PC-9 (cell line): Measurements from ENCODE around the gene CDAN1. TPM values are rescaled to one million over a fixed set of nuclear protein-coding genes. Genes with fewer than 3 reads are reported as not detected.

Source experiments
- BruUV-seq: library from RNA; stranded (reverse); fragments of 400-500 nt; replicated peaks from 2 replicates; lab custom pipeline; 2021; lab: Mats Ljungman, UMichigan
- CTCF ChIA-PET: fragments of 300-600 bp; sonication (Branson Sonifier 250); formaldehyde crosslinking; loops from one replicate; lab custom pipeline; 2022; ENCODE audit warnings: antibody characterized with exemption; lab: Charles Lee
- POLR2A ChIA-PET: fragments of 300-600 bp; sonication (Branson Sonifier 250); formaldehyde crosslinking; loops from one replicate; lab custom pipeline; 2022; ENCODE audit warnings: antibody characterized with exemption; ENCODE audit not compliant: unreplicated experiment; lab: Charles Lee
- DNase-seq, 2 experiments: peaks; one replicate each; pipeline versions ENCODE4 v3.0.0 to v3.0.0-alpha.2; 2015 to 2022; ENCODE audit warnings: mixed read lengths in 1 of 2
- H2AFZ ChIP-seq: fragments of 200-600 bp; sonication (generic); 2 replicates; pipeline ENCODE4 v1.8.1; 2017; ENCODE audit warnings: antibody characterized with exemption
- H3F3A ChIP-seq: fragments of 200-600 bp; sonication (generic); 2 replicates; pipeline ENCODE4 v1.8.1; 2017; ENCODE audit warnings: antibody characterized with exemption, mild to moderate bottlenecking, low read depth; ENCODE audit not compliant: insufficient read depth
- H3K27ac ChIP-seq: fragments of 200-600 bp; sonication (generic); 2 replicates; pipeline ENCODE4 v1.6.1; 2016; ENCODE audit warnings: mixed run types
- H3K27me3 ChIP-seq: fragments of 200-600 bp; sonication (generic); 2 replicates; pipeline ENCODE4 v1.6.1; 2016; ENCODE audit warnings: low read depth, mixed run types; ENCODE audit not compliant: insufficient read depth
- H3K36me3 ChIP-seq: fragments of 200-600 bp; sonication (generic); 2 replicates; pipeline ENCODE4 v1.6.1; 2016; ENCODE audit warnings: low read depth, mixed run types
- H3K4me1 ChIP-seq: fragments of 200-600 bp; sonication (generic); replicated peaks from 2 replicates; pipeline ENCODE4 v1.6.1; 2016; ENCODE audit warnings: mixed run types; ENCODE audit not compliant: insufficient read depth
- H3K4me2 ChIP-seq: fragments of 200-600 bp; sonication (generic); 2 replicates; pipeline ENCODE4 v1.6.1; 2017; ENCODE audit warnings: mixed run types
- H3K4me3 ChIP-seq: fragments of 200-600 bp; sonication (generic); 2 replicates; pipeline ENCODE4 v1.6.1; 2016; ENCODE audit warnings: mixed run types
- H3K79me2 ChIP-seq: fragments of 200-600 bp; sonication (generic); 2 replicates; pipeline ENCODE4 v1.6.1; 2017; ENCODE audit warnings: low read depth, mixed run types
- H3K9me2 ChIP-seq: fragments of 200-600 bp; sonication (generic); 2 replicates; pipeline ENCODE4 v1.8.1; 2017; ENCODE audit warnings: mild to moderate bottlenecking; ENCODE audit not compliant: insufficient read depth
- H3K9me3 ChIP-seq: fragments of 200-600 bp; sonication (generic); 2 replicates; pipeline ENCODE4 v1.8.1; 2016; ENCODE audit warnings: low read depth; ENCODE audit not compliant: insufficient read depth
- H4K20me1 ChIP-seq: fragments of 200-600 bp; sonication (generic); 2 replicates; pipeline ENCODE4 v1.8.1; 2017; ENCODE audit not compliant: insufficient read depth
- CTCF ChIP-seq: fragments of 200-600 bp; sonication (generic); conservative IDR thresholded peaks from 2 replicates; pipeline ENCODE4 v1.6.1; 2017; ENCODE audit warnings: mixed run types, antibody characterized with exemption, mild to moderate bottlenecking, moderate library complexity
- EZH2 ChIP-seq: fragments of 200-600 bp; sonication (generic); IDR thresholded peaks from 2 replicates; pipeline ENCODE4 v1.8.0; 2017; ENCODE audit warnings: antibody characterized with exemption, low read depth
- intact Hi-C: fragments of 100-400 bp; cut with micrococcal nuclease; formaldehyde crosslinking; loops from one replicate; pipeline ENCODE4 v1.10.0; 2022; ENCODE audit not compliant: unreplicated experiment
- total RNA-seq: library from RNA; stranded (reverse); gene quantifications from 2 replicates; pipeline ENCODE4 v1.2.3, GENCODE V29; 2021

Gene CDAN1
- total RNA-seq, 1 experiment from 2014 or later, result 23.4 TPM

GRCh38 chr15:42675021-42675420, 61.9 kb downstream of the CDAN1 start:
- DNase-seq, result no peak
- TF ChIP-seq EZH2 (no peak), CTCF (no peak)
- Histone ChIP-seq H3K9me2 (no peaks in the 10 kb centered on the region), H3K4me3 (no peak overlapping the region), H3K4me2 (no peak overlapping the region), H3K79me2 (no peaks in the 10 kb centered on the region), H3K27ac (no peak overlapping the region), H3K27me3 (no peaks in the 10 kb centered on the region), H3F3A (no peaks in the 10 kb centered on the region), H3K4me1 (no peaks in the 10 kb centered on the region), H4K20me1 (no peaks in the 10 kb centered on the region), H3K36me3 (no peaks in the 10 kb centered on the region), H3K9me3 (no peaks in the 10 kb centered on the region), H2AFZ (no peak overlapping the region)
- CTCF ChIA-PET, result no interaction called here
- POLR2A ChIA-PET, result interaction anchor here (0.8 kb wide), 1 partner anchor 590 kb away, joined by 5 read pairs; no protein-coding TSS in a partner anchor
- BruUV-seq, result no TSS peak
- intact Hi-C loops, result no loop called here

- no peak overlapping the region for H3K4me2 ChIP-seq
- H4K20me1 ChIP-seq, result no peaks in the 10 kb centered on the region
- ChIA-PET POLR2A (interaction anchor here (0.8 kb wide), 1 partner anchor 590 kb away, joined by 5 read pairs; no protein-coding TSS in a partner anchor), CTCF (no interaction called here)
- no peak for TF ChIP-seq EZH2
- TF ChIP-seq CTCF, result no peak
- H2AFZ ChIP-seq, result no peak overlapping the region
- DNase-seq, result no peak
- H3K9me2 ChIP-seq, result no peaks in the 10 kb centered on the region
- no peaks in the 10 kb centered on the region for H3F3A ChIP-seq
- no peaks in the 10 kb centered on the region for H3K79me2 ChIP-seq
- no peak overlapping the region for H3K4me3 ChIP-seq
- H3K4me1 ChIP-seq, result no peaks in the 10 kb centered on the region
- no peaks in the 10 kb centered on the region for H3K36me3 ChIP-seq
- BruUV-seq, result no TSS peak
- no peak overlapping the region for H3K27ac ChIP-seq
- no peaks in the 10 kb centered on the region for H3K27me3 ChIP-seq
- H3K9me3 ChIP-seq, result no peaks in the 10 kb centered on the region
- intact Hi-C loops, result no loop called here
Measured at GRCh38 chr15:42674472-42674871, 62.5 kb downstream of the CDAN1 start.

Other genes starting within 250 kb of the CDAN1 start
- gene ZNF106, start 246.0 kb downstream of the CDAN1 start, total RNA-seq, result 60.1 and 73.4 TPM in 2 replicates
- gene SNAP23, start 241.5 kb downstream of the CDAN1 start, total RNA-seq, result 47.1 and 65.8 TPM in 2 replicates
- 22.7 and 23.0 TPM in 2 replicates for gene LRRC57, start 188.3 kb downstream of the CDAN1 start, total RNA-seq
- 17.7 and 23.7 TPM in 2 replicates for gene HAUS2, start 188.3 kb downstream of the CDAN1 start, total RNA-seq
- 1.7 and 2.4 TPM in 2 replicates for gene STARD9, start 161.5 kb downstream of the CDAN1 start, total RNA-seq
- 22.6 and 24.7 TPM in 2 replicates for gene TTBK2, start 183.7 kb upstream of the CDAN1 start, total RNA-seq